Stimulated activated CD8-positive, alpha-beta memory T cell treated with anti-CD3 and anti-CD28 coated beads, Interleukin-7, amount 100 ng/mL, for 48 hours (primary cell): Measurements from ENCODE around the gene WBP1L.
"Not testable (repeated sequence)": the region's sequence is repeated elsewhere in the genome, so short reads cannot be mapped to it uniquely, and the experiment has no call there.

ENCODE experiments used
- DNase-seq, 2 donors: peaks; one replicate each; pipeline ENCODE4 v3.0.0-alpha.2; 2020; ENCODE audit warnings: low read depth in 1 of 2; ENCODE audit errors: extremely low read depth in 1 of 2

The WBP1L gene

GRCh38 chr10:102802920-102803534, 59.3 kb downstream of the WBP1L start:
- peak; percentile 2 to 6 for DNase-seq

GRCh38 chr10:102804382-102805055, 60.8 kb downstream of the WBP1L start:
- DNase-seq: no peak

GRCh38 chr10:102808380-102808779, 64.6 kb downstream of the WBP1L start:
- no peak for DNase-seq

- DNase-seq: no peak
Measured at GRCh38 chr10:102811346-102811745, 67.6 kb downstream of the WBP1L start.

- no peak for DNase-seq
Measured at GRCh38 chr10:102812231-102812876, 68.6 kb downstream of the WBP1L start.

- no peak for DNase-seq
Measured at GRCh38 chr10:102813017-102813541, 69.3 kb downstream of the WBP1L start.

- no peak for DNase-seq
Measured at GRCh38 chr10:102813734-102814452, 70.1 kb downstream of the WBP1L start.

- DNase-seq: no peak
Measured at GRCh38 chr10:102814453-102814871, 70.7 kb downstream of the WBP1L start.

- DNase-seq: no peak
Measured at GRCh38 chr10:102814873-102815661, 71.3 kb downstream of the WBP1L start.

GRCh38 chr10:102815790-102816549, 72.2 kb downstream of the WBP1L start:
- DNase-seq: no peak

GRCh38 chr10:102817175-102817574, 73.4 kb downstream of the WBP1L start:
- DNase-seq: no peak

- DNase-seq: no peak
Measured at GRCh38 chr10:102819054-102819453, 75.3 kb downstream of the WBP1L start.

- DNase-seq: not testable (repeated sequence)
Measured at GRCh38 chr10:102820008-102820407, 76.3 kb downstream of the WBP1L start.

- no peak for DNase-seq
Measured at GRCh38 chr10:102822222-102822621, 78.5 kb downstream of the WBP1L start.

GRCh38 chr10:102824664-102825063, 80.9 kb downstream of the WBP1L start:
- DNase-seq: no peak

GRCh38 chr10:102826148-102826796, 82.5 kb downstream of the WBP1L start:
- DNase-seq: no peak

GRCh38 chr10:102827597-102827975, 83.8 kb downstream of the WBP1L start:
- no peak for DNase-seq

- DNase-seq: no peak
Measured at GRCh38 chr10:102831322-102832071, 87.7 kb downstream of the WBP1L start.

GRCh38 chr10:102832248-102832647, 88.5 kb downstream of the WBP1L start:
- no peak for DNase-seq
